Subcutaneous adipose tissue (tissue), 4 donors: ENCODE measurements around the gene SAE1. TPM values are rescaled to one million over a fixed set of nuclear protein-coding genes. Genes with fewer than 3 reads are reported as not detected.

Experiments used
- CTCF ChIP-seq: fragments of 450-650 bp; IDR thresholded peaks from one replicate; pipeline ENCODE4 v1.5.1; 2016; ENCODE audit warnings: low read depth, mild to moderate bottlenecking, control low read depth, antibody characterized with exemption, moderate library complexity
- total RNA-seq, 4 donors: library from RNA; depleted of rRNA; stranded (reverse); fragments of >200 nt; gene quantifications; one replicate each; pipeline ENCODE4 v1.1.0, GENCODE V29; 2016

The SAE1 gene
- 10 to 100 TPM; 43.9 to 56.7 (median 51.4) TPM for total RNA-seq

GRCh38 chr19:47130589-47131227, at the start of gene SAE1:
Gene SAE1, plus strand, starts transcription at chr19:47130835. Its CDS starts 96 bp downstream, at chr19:47130931.
- TF ChIP-seq CTCF, result no peak

GRCh38 chr19:47081095-47081494, 49.5 kb upstream of the SAE1 start:
- no peak for TF ChIP-seq CTCF

GRCh38 chr19:47082493-47082892, 48.1 kb upstream of the SAE1 start:
- no peak for TF ChIP-seq CTCF

GRCh38 chr19:47084879-47085439, 45.7 kb upstream of the SAE1 start:
- no peak for TF ChIP-seq CTCF

GRCh38 chr19:47086280-47086679, 44.4 kb upstream of the SAE1 start:
- no peak for TF ChIP-seq CTCF

GRCh38 chr19:47089767-47090350, 40.8 kb upstream of the SAE1 start:
- TF ChIP-seq CTCF, result no peak

- TF ChIP-seq CTCF, result no peak
Measured at GRCh38 chr19:47093254-47093653, 37.4 kb upstream of the SAE1 start.
